ENCODE data around the gene CCDC92.

CCDC92 gene

DNA sequence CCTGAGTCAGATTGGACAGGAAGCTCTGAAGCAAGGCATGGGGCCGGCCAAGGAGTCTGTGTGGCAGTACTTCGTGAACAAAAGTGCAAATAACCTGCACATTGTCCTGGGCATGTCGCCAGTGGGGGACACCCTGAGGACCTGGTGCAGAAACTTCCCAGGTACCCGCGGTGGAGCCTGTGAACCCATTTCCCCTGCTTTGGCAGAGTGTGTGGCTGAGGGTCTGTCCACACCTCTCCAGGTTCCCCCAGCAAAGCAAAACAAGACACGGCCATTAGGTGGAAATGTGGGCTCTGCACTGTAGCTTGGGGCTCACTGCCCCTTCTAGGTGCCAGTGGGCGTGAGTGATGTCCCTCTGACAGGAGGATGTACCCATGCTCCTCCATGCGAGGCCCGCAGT is 79.4 kb downstream of the CCDC92 start:
- no peak overlapping the region for H4K8ac ChIP-seq (ENCODE audit: low read depth, low read length)
- WGBS (ENCODE audit: extremely low coverage, insufficient coverage, low lambda C conversion rate), result no CpG with 5 or more reads among the region's 9 CpGs
- H3K27me3 ChIP-seq (ENCODE audit: insufficient read depth, low read length, poor library complexity), result no peaks in the 10 kb centered on the region
- no peak overlapping the region for H2AK5ac ChIP-seq (ENCODE audit: low read length)
- H3K9ac ChIP-seq (ENCODE audit: low read length), result no peak overlapping the region
- no peak overlapping the region for H3K56ac ChIP-seq (ENCODE audit: low read length)
- H3K79me2 ChIP-seq (ENCODE audit: control insufficient read depth, insufficient read depth, low read length), result no peaks in the 10 kb centered on the region
- no peak overlapping the region for H2BK15ac ChIP-seq (replicated peaks; ENCODE audit: low read depth)
- H3K4me3 ChIP-seq (ENCODE audit: low read length), result no peak overlapping the region
- no peak overlapping the region for H3K27ac ChIP-seq (ENCODE audit: low read depth, low read length)
- no peak overlapping the region for H2BK5ac ChIP-seq (ENCODE audit: low read length)
- H3K79me1 ChIP-seq (ENCODE audit: low read length), result no peaks in the 10 kb centered on the region
- H3K18ac ChIP-seq (ENCODE audit: low read length), result no peak overlapping the region
- no peak overlapping the region for H4K5ac ChIP-seq (ENCODE audit: low read length)
- no peaks in the 10 kb centered on the region for H3K36me3 ChIP-seq (ENCODE audit: control insufficient read depth, insufficient read depth, low read length)
- no peak for DNase-seq
- H3K4me2 ChIP-seq (ENCODE audit: low read length), result no peak overlapping the region
- no peak overlapping the region for H3K4ac ChIP-seq (ENCODE audit: low read depth, low read length)
- peaks cover 2% of the 10 kb centered on the region for H3K4me1 ChIP-seq (ENCODE audit: control insufficient read depth, low read depth, low read length)
- H3K23ac ChIP-seq (ENCODE audit: low read length), result no peak overlapping the region
- no peak overlapping the region for H2BK120ac ChIP-seq (ENCODE audit: low read depth, low read length)

DNA sequence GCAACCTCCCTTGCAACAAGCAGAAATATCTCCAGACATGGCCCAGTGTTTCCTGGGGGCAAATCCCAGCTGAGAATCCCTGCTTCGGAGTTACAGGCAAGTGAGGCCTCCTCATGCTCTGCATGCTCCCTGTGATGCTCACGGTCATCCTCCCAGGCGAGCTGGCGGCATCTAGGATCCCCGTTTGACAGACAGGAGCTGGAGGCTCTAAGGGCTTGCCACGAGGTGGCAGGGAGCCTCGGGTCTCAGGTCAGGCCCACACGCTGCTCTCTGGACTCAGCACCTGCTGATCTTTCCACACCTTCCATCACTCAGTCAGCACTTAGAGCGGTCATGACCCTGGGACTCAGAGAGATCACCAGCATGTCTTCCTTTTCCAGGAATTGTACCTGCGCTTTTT is 79.8 kb downstream of the CCDC92 start:
- H4K8ac ChIP-seq (ENCODE audit: low read depth, low read length), result no peak overlapping the region
- H3K18ac ChIP-seq (ENCODE audit: low read length), result no peak overlapping the region
- no peak overlapping the region for H3K27ac ChIP-seq (ENCODE audit: low read depth, low read length)
- H3K4ac ChIP-seq (ENCODE audit: low read depth, low read length), result no peak overlapping the region
- H3K4me1 ChIP-seq (ENCODE audit: control insufficient read depth, low read depth, low read length), result peaks cover 2% of the 10 kb centered on the region
- H3K79me1 ChIP-seq (ENCODE audit: low read length), result no peaks in the 10 kb centered on the region
- H3K4me2 ChIP-seq (ENCODE audit: low read length), result no peak overlapping the region
- no peak overlapping the region for H2BK120ac ChIP-seq (ENCODE audit: low read depth, low read length)
- H3K23ac ChIP-seq (ENCODE audit: low read length), result no peak overlapping the region
- H3K4me3 ChIP-seq (ENCODE audit: low read length), result no peak overlapping the region
- H2BK15ac ChIP-seq (replicated peaks; ENCODE audit: low read depth), result no peak overlapping the region
- H3K36me3 ChIP-seq (ENCODE audit: control insufficient read depth, insufficient read depth, low read length), result no peaks in the 10 kb centered on the region
- H3K9ac ChIP-seq (ENCODE audit: low read length), result no peak overlapping the region
- no peak overlapping the region for H3K56ac ChIP-seq (ENCODE audit: low read length)
- no peak overlapping the region for H4K5ac ChIP-seq (ENCODE audit: low read length)
- no peak for DNase-seq
- H2AK5ac ChIP-seq (ENCODE audit: low read length), result no peak overlapping the region
- no CpG with 5 or more reads among the region's 10 CpGs for WGBS (ENCODE audit: extremely low coverage, insufficient coverage, low lambda C conversion rate)
- H3K79me2 ChIP-seq (ENCODE audit: control insufficient read depth, insufficient read depth, low read length), result no peaks in the 10 kb centered on the region
- H3K27me3 ChIP-seq (ENCODE audit: insufficient read depth, low read length, poor library complexity), result no peaks in the 10 kb centered on the region
- no peak overlapping the region for H2BK5ac ChIP-seq (ENCODE audit: low read length)

DNA sequence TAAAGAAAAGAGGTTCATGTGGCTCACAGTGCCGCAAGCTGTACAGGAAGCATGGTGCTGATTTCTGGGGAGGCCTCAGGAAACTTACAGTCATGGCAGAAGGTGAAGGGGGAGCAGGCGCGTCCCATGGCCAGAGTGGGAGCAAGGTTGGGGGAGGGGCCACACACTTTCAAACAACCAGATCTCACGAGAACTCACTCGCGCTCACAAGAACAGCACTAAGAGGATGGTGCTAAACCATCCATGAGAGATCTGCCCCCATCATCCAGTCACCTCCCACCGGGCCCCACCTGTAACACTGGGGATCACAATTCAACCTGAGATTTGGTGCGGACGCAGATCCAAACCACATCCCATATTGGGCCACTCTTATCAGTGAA is 80.5 kb downstream of the CCDC92 start:
- Histone ChIP-seq H2AK5ac (ENCODE audit: low read length) (no peak overlapping the region), H3K4me3 (ENCODE audit: low read length) (no peak overlapping the region), H3K23ac (ENCODE audit: low read length) (no peak overlapping the region), H4K5ac (ENCODE audit: low read length) (no peak overlapping the region), H3K79me2 (ENCODE audit: control insufficient read depth, insufficient read depth, low read length) (no peaks in the 10 kb centered on the region), H4K8ac (ENCODE audit: low read depth, low read length) (no peak overlapping the region), H3K4me2 (ENCODE audit: low read length) (no peak overlapping the region), H2BK120ac (ENCODE audit: low read depth, low read length) (no peak overlapping the region), H2BK15ac (replicated peaks; ENCODE audit: low read depth) (no peak overlapping the region), H3K27ac (ENCODE audit: low read depth, low read length) (no peak overlapping the region), H3K56ac (ENCODE audit: low read length) (no peak overlapping the region), H2BK5ac (ENCODE audit: low read length) (no peak overlapping the region), H3K27me3 (ENCODE audit: insufficient read depth, low read length, poor library complexity) (no peaks in the 10 kb centered on the region), H3K79me1 (ENCODE audit: low read length) (no peaks in the 10 kb centered on the region), H3K9ac (ENCODE audit: low read length) (no peak overlapping the region), H3K36me3 (ENCODE audit: control insufficient read depth, insufficient read depth, low read length) (no peaks in the 10 kb centered on the region), H3K18ac (ENCODE audit: low read length) (no peak overlapping the region), H3K4me1 (ENCODE audit: control insufficient read depth, low read depth, low read length) (peaks cover 2% of the 10 kb centered on the region), H3K4ac (ENCODE audit: low read depth, low read length) (no peak overlapping the region)
- no peak for DNase-seq
- WGBS (ENCODE audit: extremely low coverage, insufficient coverage, low lambda C conversion rate), result no CpG with 5 or more reads among the region's 9 CpGs

DNA sequence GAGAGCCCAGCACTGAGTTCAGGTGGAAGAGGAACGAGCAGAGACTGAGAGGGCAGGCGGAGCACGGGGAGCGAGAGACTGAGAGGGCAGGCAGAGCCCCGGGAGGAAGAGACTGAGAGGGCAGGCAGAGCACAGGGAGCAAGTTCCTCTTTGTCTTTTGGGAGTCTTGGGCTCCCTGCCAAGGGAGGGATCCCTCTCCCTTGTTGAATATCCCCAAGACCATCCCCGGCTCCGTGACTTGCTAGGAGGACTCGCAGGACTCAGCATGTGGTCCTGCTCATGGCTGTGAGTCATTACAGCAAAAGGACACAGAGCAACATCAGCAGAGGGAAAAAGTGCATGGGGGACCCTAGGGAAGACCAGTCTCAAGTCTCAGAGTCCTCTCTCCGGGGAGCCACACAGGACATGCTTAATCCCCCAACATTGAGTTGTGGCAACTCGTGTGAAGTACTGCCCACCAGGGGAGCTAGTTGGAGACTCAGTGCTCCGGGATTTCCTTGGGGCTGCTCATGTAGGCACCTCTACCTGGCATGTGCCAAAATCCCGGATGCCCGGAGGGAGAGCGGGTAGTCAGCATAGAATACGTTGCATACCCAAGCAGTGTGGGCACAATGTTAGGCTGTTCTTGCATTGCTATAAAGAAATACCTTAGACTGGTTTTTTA is 81.0 kb downstream of the CCDC92 start:
- no peak overlapping the region for H3K4me2 ChIP-seq (ENCODE audit: low read length)
- H3K4ac ChIP-seq (ENCODE audit: low read depth, low read length), result no peak overlapping the region
- no CpG with 5 or more reads among the region's 15 CpGs for WGBS (ENCODE audit: extremely low coverage, insufficient coverage, low lambda C conversion rate)
- no peak overlapping the region for H2BK15ac ChIP-seq (replicated peaks; ENCODE audit: low read depth)
- H3K9ac ChIP-seq (ENCODE audit: low read length), result no peak overlapping the region
- H3K36me3 ChIP-seq (ENCODE audit: control insufficient read depth, insufficient read depth, low read length), result no peaks in the 10 kb centered on the region
- no peaks in the 10 kb centered on the region for H3K79me1 ChIP-seq (ENCODE audit: low read length)
- no peak overlapping the region for H4K8ac ChIP-seq (ENCODE audit: low read depth, low read length)
- H3K27ac ChIP-seq (ENCODE audit: low read depth, low read length), result no peak overlapping the region
- H3K79me2 ChIP-seq (ENCODE audit: control insufficient read depth, insufficient read depth, low read length), result no peaks in the 10 kb centered on the region
- H3K4me1 ChIP-seq (ENCODE audit: control insufficient read depth, low read depth, low read length), result peaks cover 2% of the 10 kb centered on the region
- H4K5ac ChIP-seq (ENCODE audit: low read length), result no peak overlapping the region
- no peak overlapping the region for H3K18ac ChIP-seq (ENCODE audit: low read length)
- H2BK5ac ChIP-seq (ENCODE audit: low read length), result no peak overlapping the region
- no peak overlapping the region for H3K56ac ChIP-seq (ENCODE audit: low read length)
- H2AK5ac ChIP-seq (ENCODE audit: low read length), result no peak overlapping the region
- peak; percentile 48 for DNase-seq
- no peak overlapping the region for H3K23ac ChIP-seq (ENCODE audit: low read length)
- H3K4me3 ChIP-seq (ENCODE audit: low read length), result no peak overlapping the region
- H3K27me3 ChIP-seq (ENCODE audit: insufficient read depth, low read length, poor library complexity), result no peaks in the 10 kb centered on the region
- H2BK120ac ChIP-seq (ENCODE audit: low read depth, low read length), result no peak overlapping the region

DNA sequence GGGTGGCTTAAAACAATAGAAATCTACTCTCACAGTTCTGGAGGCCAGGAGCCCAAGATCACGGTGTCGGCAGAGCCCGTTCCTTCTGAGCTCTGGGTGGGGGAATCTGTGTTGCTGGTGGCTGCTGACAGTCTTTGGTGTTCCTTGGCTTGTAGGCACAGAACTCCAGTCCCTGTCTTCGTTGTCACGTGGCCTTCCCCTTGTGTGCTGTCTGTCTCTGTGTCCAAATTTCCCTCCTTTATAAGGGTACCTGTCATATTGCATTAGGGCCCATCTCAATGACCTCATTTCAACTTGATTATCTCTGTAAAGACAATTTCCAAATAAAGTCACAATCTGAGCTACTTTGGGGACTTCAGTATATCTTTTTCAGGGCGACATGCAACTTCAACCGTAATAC is 81.6 kb downstream of the CCDC92 start:
- H3K56ac ChIP-seq (ENCODE audit: low read length), result no peak overlapping the region
- no peak overlapping the region for H3K4ac ChIP-seq (ENCODE audit: low read depth, low read length)
- WGBS (ENCODE audit: extremely low coverage, insufficient coverage, low lambda C conversion rate), result no CpG with 5 or more reads among the region's 7 CpGs
- H3K4me1 ChIP-seq (ENCODE audit: control insufficient read depth, low read depth, low read length), result peaks cover 2% of the 10 kb centered on the region
- no peak for DNase-seq
- no peaks in the 10 kb centered on the region for H3K79me1 ChIP-seq (ENCODE audit: low read length)
- no peak overlapping the region for H4K5ac ChIP-seq (ENCODE audit: low read length)
- H3K4me2 ChIP-seq (ENCODE audit: low read length), result no peak overlapping the region
- H3K9ac ChIP-seq (ENCODE audit: low read length), result no peak overlapping the region
- no peak overlapping the region for H2BK15ac ChIP-seq (replicated peaks; ENCODE audit: low read depth)
- H3K27ac ChIP-seq (ENCODE audit: low read depth, low read length), result no peak overlapping the region
- no peak overlapping the region for H3K23ac ChIP-seq (ENCODE audit: low read length)
- no peaks in the 10 kb centered on the region for H3K36me3 ChIP-seq (ENCODE audit: control insufficient read depth, insufficient read depth, low read length)
- H3K18ac ChIP-seq (ENCODE audit: low read length), result no peak overlapping the region
- no peaks in the 10 kb centered on the region for H3K79me2 ChIP-seq (ENCODE audit: control insufficient read depth, insufficient read depth, low read length)
- H2BK5ac ChIP-seq (ENCODE audit: low read length), result no peak overlapping the region
- H3K27me3 ChIP-seq (ENCODE audit: insufficient read depth, low read length, poor library complexity), result no peaks in the 10 kb centered on the region
- no peak overlapping the region for H4K8ac ChIP-seq (ENCODE audit: low read depth, low read length)
- H2BK120ac ChIP-seq (ENCODE audit: low read depth, low read length), result no peak overlapping the region
- no peak overlapping the region for H3K4me3 ChIP-seq (ENCODE audit: low read length)
- no peak overlapping the region for H2AK5ac ChIP-seq (ENCODE audit: low read length)

DNA sequence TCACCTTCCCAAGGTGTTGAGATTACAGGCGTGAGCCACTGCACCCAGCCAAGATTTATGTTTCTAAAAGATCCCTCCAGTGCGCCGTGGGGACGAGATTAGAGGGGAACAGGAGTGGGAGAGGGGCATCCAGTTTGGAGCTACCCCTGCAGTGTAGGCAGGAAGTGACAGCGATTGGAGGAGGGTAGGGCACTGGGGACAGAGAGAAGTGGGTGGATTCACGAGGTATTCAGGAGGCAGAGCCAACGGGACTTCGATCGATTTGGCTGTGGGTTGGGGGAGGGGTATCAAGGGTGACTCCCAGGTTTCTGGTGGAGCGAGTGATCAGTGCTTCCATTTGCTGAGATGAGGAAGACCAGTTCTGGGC is 82.1 kb downstream of the CCDC92 start:
- Histone ChIP-seq H3K4ac (ENCODE audit: low read depth, low read length) (no peak overlapping the region), H3K79me1 (ENCODE audit: low read length) (no peaks in the 10 kb centered on the region), H3K79me2 (ENCODE audit: control insufficient read depth, insufficient read depth, low read length) (no peaks in the 10 kb centered on the region), H3K4me2 (ENCODE audit: low read length) (no peak overlapping the region), H4K5ac (ENCODE audit: low read length) (no peak overlapping the region), H2BK120ac (ENCODE audit: low read depth, low read length) (no peak overlapping the region), H2BK15ac (replicated peaks; ENCODE audit: low read depth) (no peak overlapping the region), H3K27me3 (ENCODE audit: insufficient read depth, low read length, poor library complexity) (no peaks in the 10 kb centered on the region), H3K36me3 (ENCODE audit: control insufficient read depth, insufficient read depth, low read length) (no peaks in the 10 kb centered on the region), H3K23ac (ENCODE audit: low read length) (no peak overlapping the region), H3K4me3 (ENCODE audit: low read length) (no peak overlapping the region), H3K56ac (ENCODE audit: low read length) (no peak overlapping the region), H2BK5ac (ENCODE audit: low read length) (no peak overlapping the region), H3K27ac (ENCODE audit: low read depth, low read length) (no peak overlapping the region), H3K4me1 (ENCODE audit: control insufficient read depth, low read depth, low read length) (peaks cover 2% of the 10 kb centered on the region), H2AK5ac (ENCODE audit: low read length) (no peak overlapping the region), H3K18ac (ENCODE audit: low read length) (no peak overlapping the region), H4K8ac (ENCODE audit: low read depth, low read length) (no peak overlapping the region), H3K9ac (ENCODE audit: low read length) (no peak overlapping the region)
- no peak for DNase-seq
- WGBS (ENCODE audit: extremely low coverage, insufficient coverage, low lambda C conversion rate), result no CpG with 5 or more reads among the region's 10 CpGs

Measured in mesendoderm (in vitro differentiated cells).